ENCODE results near the gene CALCOCO1. TPM values are rescaled to one million over a fixed set of nuclear protein-coding genes. Genes with fewer than 3 reads are reported as not detected.

The CALCOCO1 gene
- total and polyA plus RNA-seq, 10 of the 15 experiments (the other 5 are each of a cell fraction or from before 2014, with no cell fraction given), result 2.8 to 55.9 (median 13.7) TPM

DNA sequence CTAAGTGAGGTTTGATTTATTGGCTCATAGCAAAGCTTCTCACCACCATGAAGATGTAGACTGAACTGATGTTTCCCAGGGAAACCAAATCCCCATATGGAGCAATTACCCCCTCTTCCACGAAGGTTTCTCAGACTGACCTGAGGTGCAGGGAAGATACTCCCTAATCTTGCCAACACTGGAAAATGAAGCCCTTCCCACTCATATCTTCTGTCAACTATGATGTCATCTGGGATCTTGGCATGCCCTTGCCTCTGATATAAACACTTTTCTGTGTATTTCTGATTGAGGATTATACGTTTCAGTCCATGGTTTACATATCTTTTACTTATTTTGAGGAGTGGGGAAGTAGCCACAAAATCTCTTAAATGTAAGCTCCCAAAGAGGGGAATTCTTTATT is 38.6 kb upstream of the CALCOCO1 start:
- Histone ChIP-seq H2AFZ (ENCODE audit: control insufficient read depth, low read depth, low read length) (no peak overlapping the region), H3K9ac (ENCODE audit: control insufficient read depth, insufficient read depth, low read length) (no peak overlapping the region), H3K9me3 (replicated peaks; ENCODE audit: control insufficient read depth, insufficient read depth, low read length) (no peaks in the 10 kb centered on the region), H3K4me2 (ENCODE audit: control insufficient read depth, insufficient read depth) (no peak overlapping the region), H3K27me3 (replicated peaks in 1 of 2; ENCODE audit: control insufficient read depth in 2 of 2, insufficient read depth in 2 of 2, low read length in 1 of 2) (peaks cover 0 to 5% of the 10 kb centered on the region in 2 experiments; a peak in 2 of 4 replicates), H3K27ac (ENCODE audit: control insufficient read depth, insufficient read depth) (no peak overlapping the region), H3K4me1 (ENCODE audit: control insufficient read depth, insufficient read depth, low read length) (no peaks in the 10 kb centered on the region; the same call in 1 of the 2 replicates), H4K20me1 (ENCODE audit: control insufficient read depth, insufficient read depth) (no peaks in the 10 kb centered on the region), H3K4me3 (no peak overlapping the region), H3K79me2 (ENCODE audit: control insufficient read depth, insufficient read depth, low read length) (no peaks in the 10 kb centered on the region), H3K36me3 (ENCODE audit: control insufficient read depth in 2 of 2, insufficient read depth in 2 of 2, low read length in 1 of 2) (no peaks in the 10 kb centered on the region)
- WGBS (ENCODE audit: insufficient coverage, insufficient replicate concordance, low lambda C conversion rate, missing lambda C conversion rate), result 60% methylated on average over 2 of the region's 2 CpGs
- no peak for DNase-seq (ENCODE audit: low read depth, low spot score)
- in situ Hi-C loops (cut with MboI), result no loop called here
- ChIA-PET POLR2A (interaction anchor here (0.7 to 1.4 kb wide), 2 partner anchors 13 to 110 kb away, joined by 3 to 4 read pairs; no protein-coding TSS in a partner anchor), CTCF (interaction anchor here (0.9 to 3.0 kb wide), 9 partner anchors 10 to 232 kb away, joined by 3 to 34 read pairs (median 4); partner anchors contain the start of gene HOXC10), SMC1A (ENCODE audit: uncharacterized antibody, unreplicated experiment) (interaction anchor here (1.5 to 2.2 kb wide), 4 partner anchors 9 to 21 kb away, joined by 3 to 5 read pairs (median 5); partner anchors contain the start of gene CISTR), RAD21 (ENCODE audit: unreplicated experiment) (interaction anchor here (1.0 to 2.1 kb wide), 2 partner anchors 9 to 64 kb away, joined by 3 to 7 read pairs; no protein-coding TSS in a partner anchor)
- TF ChIP-seq, protein P1, sequence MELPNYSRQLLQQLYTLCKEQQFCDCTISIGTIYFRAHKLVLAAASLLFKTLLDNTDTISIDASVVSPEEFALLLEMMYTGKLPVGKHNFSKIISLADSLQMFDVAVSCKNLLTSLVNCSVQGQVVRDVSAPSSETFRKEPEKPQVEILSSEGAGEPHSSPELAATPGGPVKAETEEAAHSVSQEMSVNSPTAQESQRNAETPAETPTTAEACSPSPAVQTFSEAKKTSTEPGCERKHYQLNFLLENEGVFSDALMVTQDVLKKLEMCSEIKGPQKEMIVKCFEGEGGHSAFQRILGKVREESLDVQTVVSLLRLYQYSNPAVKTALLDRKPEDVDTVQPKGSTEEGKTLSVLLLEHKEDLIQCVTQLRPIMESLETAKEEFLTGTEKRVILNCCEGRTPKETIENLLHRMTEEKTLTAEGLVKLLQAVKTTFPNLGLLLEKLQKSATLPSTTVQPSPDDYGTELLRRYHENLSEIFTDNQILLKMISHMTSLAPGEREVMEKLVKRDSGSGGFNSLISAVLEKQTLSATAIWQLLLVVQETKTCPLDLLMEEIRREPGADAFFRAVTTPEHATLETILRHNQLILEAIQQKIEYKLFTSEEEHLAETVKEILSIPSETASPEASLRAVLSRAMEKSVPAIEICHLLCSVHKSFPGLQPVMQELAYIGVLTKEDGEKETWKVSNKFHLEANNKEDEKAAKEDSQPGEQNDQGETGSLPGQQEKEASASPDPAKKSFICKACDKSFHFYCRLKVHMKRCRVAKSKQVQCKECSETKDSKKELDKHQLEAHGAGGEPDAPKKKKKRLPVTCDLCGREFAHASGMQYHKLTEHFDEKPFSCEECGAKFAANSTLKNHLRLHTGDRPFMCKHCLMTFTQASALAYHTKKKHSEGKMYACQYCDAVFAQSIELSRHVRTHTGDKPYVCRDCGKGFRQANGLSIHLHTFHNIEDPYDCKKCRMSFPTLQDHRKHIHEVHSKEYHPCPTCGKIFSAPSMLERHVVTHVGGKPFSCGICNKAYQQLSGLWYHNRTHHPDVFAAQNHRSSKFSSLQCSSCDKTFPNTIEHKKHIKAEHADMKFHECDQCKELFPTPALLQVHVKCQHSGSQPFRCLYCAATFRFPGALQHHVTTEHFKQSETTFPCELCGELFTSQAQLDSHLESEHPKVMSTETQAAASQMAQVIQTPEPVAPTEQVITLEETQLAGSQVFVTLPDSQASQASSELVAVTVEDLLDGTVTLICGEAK (IDR thresholded peaks at IDR 0.05; ENCODE audit: borderline replicate concordance), result no peak
- TF ChIP-seq WRNIP1 (IDR thresholded peaks at IDR 0.05; ENCODE audit: borderline replicate concordance, low read depth, low read length) (no peak), ZNF384 (IDR thresholded peaks at IDR 0.05; ENCODE audit: borderline replicate concordance, low read depth, low read length) (no peak), ATF2 (IDR thresholded peaks at IDR 0.05; ENCODE audit: low read length) (no peak), MYC (IDR thresholded peaks at IDR 0.05; ENCODE audit: insufficient read depth, insufficient read length, insufficient replicate concordance, low read length, severe bottlenecking) (no peak), NFYB (IDR thresholded peaks at IDR 0.05; ENCODE audit: insufficient read depth, low read depth, low read length) (no peak), ESRRA (IDR thresholded peaks at IDR 0.05; ENCODE audit: low read length) (no peak), SREBF1 (IDR thresholded peaks at IDR 0.05; ENCODE audit: low read length) (no peak), HDAC6 (IDR thresholded peaks at IDR 0.05; ENCODE audit: unreplicated experiment) (no peak), BACH1 (IDR thresholded peaks at IDR 0.05; ENCODE audit: borderline replicate concordance) (no peak), RELB (IDR thresholded peaks at IDR 0.05; ENCODE audit: low read depth) (no peak), EZH2 (IDR thresholded peaks at IDR 0.05; ENCODE audit: borderline replicate concordance, control insufficient read depth, low read depth, low read length) (no peak), NR2C1 (IDR thresholded peaks at IDR 0.05) (no peak)
- no TSS peak for BruUV-seq (replicated peaks)
- ATAC-seq, result no peak
- FAIRE-seq, result no peak
- intact Hi-C loops (cut with micrococcal nuclease; ENCODE audit: unreplicated experiment), result loop anchor here (5.0 kb wide), 1 partner anchor 221 kb away; the partner anchor contains the start of gene HOXC10

Measured in GM12878 (cell line).